Measurements from ENCODE around the gene BACE1.

GRCh38 chr11:117292616-117293015, 23.4 kb downstream of the BACE1 start:
- TF ChIP-seq, protein P1, sequence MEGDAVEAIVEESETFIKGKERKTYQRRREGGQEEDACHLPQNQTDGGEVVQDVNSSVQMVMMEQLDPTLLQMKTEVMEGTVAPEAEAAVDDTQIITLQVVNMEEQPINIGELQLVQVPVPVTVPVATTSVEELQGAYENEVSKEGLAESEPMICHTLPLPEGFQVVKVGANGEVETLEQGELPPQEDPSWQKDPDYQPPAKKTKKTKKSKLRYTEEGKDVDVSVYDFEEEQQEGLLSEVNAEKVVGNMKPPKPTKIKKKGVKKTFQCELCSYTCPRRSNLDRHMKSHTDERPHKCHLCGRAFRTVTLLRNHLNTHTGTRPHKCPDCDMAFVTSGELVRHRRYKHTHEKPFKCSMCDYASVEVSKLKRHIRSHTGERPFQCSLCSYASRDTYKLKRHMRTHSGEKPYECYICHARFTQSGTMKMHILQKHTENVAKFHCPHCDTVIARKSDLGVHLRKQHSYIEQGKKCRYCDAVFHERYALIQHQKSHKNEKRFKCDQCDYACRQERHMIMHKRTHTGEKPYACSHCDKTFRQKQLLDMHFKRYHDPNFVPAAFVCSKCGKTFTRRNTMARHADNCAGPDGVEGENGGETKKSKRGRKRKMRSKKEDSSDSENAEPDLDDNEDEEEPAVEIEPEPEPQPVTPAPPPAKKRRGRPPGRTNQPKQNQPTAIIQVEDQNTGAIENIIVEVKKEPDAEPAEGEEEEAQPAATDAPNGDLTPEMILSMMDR (IDR thresholded peaks at IDR 0.05): no peak
- TF ChIP-seq POLR2A (IDR thresholded peaks at IDR 0.05): no peak

All from testis (tissue), 2 donors.